HepG2 (cell line): ENCODE measurements around the gene GLRB. TPM values are rescaled to one million over a fixed set of nuclear protein-coding genes. Genes with fewer than 3 reads are reported as not detected.

Source experiments
- ASH2L ChIP-seq: fragments of 300-600, 200-600 bp; sonication (generic); IDR thresholded peaks from 2 replicates; pipeline ENCODE4 v1.7.0; 2017; ENCODE audit warnings: low read depth, mild to moderate bottlenecking, moderate library complexity, mixed read lengths, low read length; ENCODE audit not compliant: insufficient read length
- CAMTA2 ChIP-seq: sonication (generic); formaldehyde crosslinking; IDR thresholded peaks from 2 replicates; pipeline ENCODE4 v1.4.0; 2020; ENCODE audit warnings: mild to moderate bottlenecking, missing genetic modification reagents, borderline replicate concordance
- SSRP1 ChIP-seq: IDR thresholded peaks from 2 replicates; pipeline ENCODE4 v1.6.1; 2016; ENCODE audit warnings: control low read depth
- ZIK1 ChIP-seq: sonication (generic); formaldehyde crosslinking; IDR thresholded peaks from 2 replicates; pipeline ENCODE4 v1.5.0; 2020; ENCODE audit warnings: mild to moderate bottlenecking, low read depth, missing genetic modification reagents, borderline replicate concordance
- ZNF143 ChIP-seq: sonication (generic); formaldehyde crosslinking; IDR thresholded peaks from 2 replicates; pipeline ENCODE4 v1.4.0; 2020; ENCODE audit warnings: missing genetic modification reagents
- ZNF20 ChIP-seq: sonication (generic); formaldehyde crosslinking; IDR thresholded peaks from 2 replicates; pipeline ENCODE4 v1.4.0; 2020; ENCODE audit warnings: mild to moderate bottlenecking, moderate library complexity, missing genetic modification reagents
- ZNF383 ChIP-seq: sonication (generic); formaldehyde crosslinking; IDR thresholded peaks from 2 replicates; pipeline ENCODE4 v1.4.0; 2020; ENCODE audit warnings: missing genetic modification reagents, mild to moderate bottlenecking, borderline replicate concordance
- ZNF775 ChIP-seq: sonication (generic); formaldehyde crosslinking; IDR thresholded peaks from 2 replicates; pipeline ENCODE4 v1.4.0; 2020; ENCODE audit warnings: missing genetic modification reagents, mild to moderate bottlenecking, moderate library complexity, borderline replicate concordance
- ZSCAN20 ChIP-seq: sonication (generic); formaldehyde crosslinking; IDR thresholded peaks from 2 replicates; pipeline ENCODE4 v1.4.0; 2020; ENCODE audit warnings: missing genetic modification reagents, mild to moderate bottlenecking, borderline replicate concordance
- polyA plus RNA-seq, 8 experiments: library from polyadenylated mRNA; depleted of rRNA in 3 of 8; stranded (reverse) in 7 of 8; unstranded in 1 of 8; fragments of >200 nt; fragmentation: Illumina TruSeq in 4 of 8; extraction: Trizol in 4 of 8; gene quantifications; 2 replicates each; pipeline versions ENCODE4 v1.2.1 to v1.2.3, GENCODE V29; 2011 to 2016; ENCODE audit warnings: low read depth in 4 of 8, missing spikeins in 1 of 8, mixed read lengths in 1 of 8; ENCODE audit not compliant: insufficient read depth in 1 of 8
- total RNA-seq, 5 experiments: library from RNA; depleted of rRNA; stranded (reverse); fragments of >200 nt; fragmentation: Illumina TruSeq; extraction: Trizol; gene quantifications; 2 replicates each; pipeline ENCODE4 v1.2.3, GENCODE V29; 2016; ENCODE audit warnings: low read depth in 1 of 5
- TF ChIP-seq, protein P1 (sequence below), 2 experiments: sonication (generic) in 1 of 2; formaldehyde crosslinking in 1 of 2; IDR thresholded peaks; 2 replicates each; pipeline versions ENCODE4 v1.6.1 to v1.9.0; 2014 to 2022; ENCODE audit warnings: antibody characterized with exemption in 1 of 2, borderline replicate concordance in 1 of 2, inconsistent platforms in 1 of 2, low read depth in 1 of 2, missing genetic modification reagents in 1 of 2
- TF ChIP-seq, protein P2 (sequence below): sonication (generic); formaldehyde crosslinking; IDR thresholded peaks from 2 replicates; pipeline ENCODE4 v1.8.1; 2022; ENCODE audit warnings: mild to moderate bottlenecking, missing genetic modification reagents
- TF ChIP-seq, protein P3 (sequence below): sonication (generic); formaldehyde crosslinking; IDR thresholded peaks from 2 replicates; pipeline ENCODE4 v1.4.0; 2020; ENCODE audit warnings: missing genetic modification reagents, mild to moderate bottlenecking, borderline replicate concordance
- TF ChIP-seq, protein P4 (sequence below): sonication (generic); formaldehyde crosslinking; IDR thresholded peaks from 2 replicates; pipeline ENCODE4 v1.5.1; 2020; ENCODE audit warnings: missing genetic modification reagents, mild to moderate bottlenecking, borderline replicate concordance
- TF ChIP-seq, protein P5 (sequence below): IDR thresholded peaks from 2 replicates; pipeline ENCODE4 v1.6.1; 2016; ENCODE audit warnings: mild to moderate bottlenecking, missing biosample characterization, missing genetic modification reagents

Gene GLRB
- total and polyA plus RNA-seq, 2 of the 13 experiments (the other 11 are each of a cell fraction or from before 2014, with no cell fraction given), result 0.17 to 0.24 TPM

DNA sequence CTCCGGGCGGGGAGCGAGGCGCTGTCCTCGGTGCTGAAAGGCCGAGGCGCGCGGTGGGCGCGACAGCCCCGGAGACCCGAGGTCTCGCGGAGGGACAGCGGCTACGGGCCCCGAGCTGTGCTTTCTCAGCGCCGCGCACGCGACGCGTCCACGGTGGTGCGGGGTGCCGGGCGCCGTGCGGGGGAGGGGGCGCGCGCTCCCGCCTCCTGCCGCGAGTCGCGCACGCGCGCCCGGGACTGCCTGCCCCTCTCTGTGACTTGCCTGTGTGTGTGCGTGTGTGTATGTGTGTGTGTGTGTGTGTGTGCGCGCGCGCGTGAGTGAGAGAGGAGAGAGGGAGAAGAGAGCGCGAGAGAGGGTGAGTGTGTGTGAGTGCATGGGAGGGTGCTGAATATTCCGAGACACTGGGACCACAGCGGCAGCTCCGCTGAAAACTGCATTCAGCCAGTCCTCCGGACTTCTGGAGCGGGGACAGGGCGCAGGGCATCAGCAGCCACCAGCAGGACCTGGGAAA, 144.5 kb downstream of the GLRB start, which contains the start of gene GRIA2 (continued):
- TF ChIP-seq, protein P1, sequence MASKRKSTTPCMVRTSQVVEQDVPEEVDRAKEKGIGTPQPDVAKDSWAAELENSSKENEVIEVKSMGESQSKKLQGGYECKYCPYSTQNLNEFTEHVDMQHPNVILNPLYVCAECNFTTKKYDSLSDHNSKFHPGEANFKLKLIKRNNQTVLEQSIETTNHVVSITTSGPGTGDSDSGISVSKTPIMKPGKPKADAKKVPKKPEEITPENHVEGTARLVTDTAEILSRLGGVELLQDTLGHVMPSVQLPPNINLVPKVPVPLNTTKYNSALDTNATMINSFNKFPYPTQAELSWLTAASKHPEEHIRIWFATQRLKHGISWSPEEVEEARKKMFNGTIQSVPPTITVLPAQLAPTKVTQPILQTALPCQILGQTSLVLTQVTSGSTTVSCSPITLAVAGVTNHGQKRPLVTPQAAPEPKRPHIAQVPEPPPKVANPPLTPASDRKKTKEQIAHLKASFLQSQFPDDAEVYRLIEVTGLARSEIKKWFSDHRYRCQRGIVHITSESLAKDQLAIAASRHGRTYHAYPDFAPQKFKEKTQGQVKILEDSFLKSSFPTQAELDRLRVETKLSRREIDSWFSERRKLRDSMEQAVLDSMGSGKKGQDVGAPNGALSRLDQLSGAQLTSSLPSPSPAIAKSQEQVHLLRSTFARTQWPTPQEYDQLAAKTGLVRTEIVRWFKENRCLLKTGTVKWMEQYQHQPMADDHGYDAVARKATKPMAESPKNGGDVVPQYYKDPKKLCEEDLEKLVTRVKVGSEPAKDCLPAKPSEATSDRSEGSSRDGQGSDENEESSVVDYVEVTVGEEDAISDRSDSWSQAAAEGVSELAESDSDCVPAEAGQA (IDR thresholded peaks at IDR 0.05; ENCODE audit: low read depth), result no peak
- TF ChIP-seq, protein P1 (CRISPR knock-in tag; IDR thresholded peaks at IDR 0.05; ENCODE audit: borderline replicate concordance), result no peak
- TF ChIP-seq, protein P2, sequence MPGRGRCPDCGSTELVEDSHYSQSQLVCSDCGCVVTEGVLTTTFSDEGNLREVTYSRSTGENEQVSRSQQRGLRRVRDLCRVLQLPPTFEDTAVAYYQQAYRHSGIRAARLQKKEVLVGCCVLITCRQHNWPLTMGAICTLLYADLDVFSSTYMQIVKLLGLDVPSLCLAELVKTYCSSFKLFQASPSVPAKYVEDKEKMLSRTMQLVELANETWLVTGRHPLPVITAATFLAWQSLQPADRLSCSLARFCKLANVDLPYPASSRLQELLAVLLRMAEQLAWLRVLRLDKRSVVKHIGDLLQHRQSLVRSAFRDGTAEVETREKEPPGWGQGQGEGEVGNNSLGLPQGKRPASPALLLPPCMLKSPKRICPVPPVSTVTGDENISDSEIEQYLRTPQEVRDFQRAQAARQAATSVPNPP (CRISPR knock-in tag), result no peak
- TF ChIP-seq ZSCAN20 (CRISPR knock-in tag) (peak; percentile 71; the same call in 1 of the 2 replicates), ZNF143 (CRISPR knock-in tag) (no peak), ZNF20 (CRISPR knock-in tag) (no peak), SSRP1 (CRISPR knock-in tag) (no peak), ZIK1 (CRISPR knock-in tag) (peak; percentile 88; the same call in 1 of the 2 replicates), CAMTA2 (no peak), ZNF775 (CRISPR knock-in tag) (no peak), ASH2L (no peak), ZNF383 (CRISPR knock-in tag) (no peak)
- TF ChIP-seq, protein P3, sequence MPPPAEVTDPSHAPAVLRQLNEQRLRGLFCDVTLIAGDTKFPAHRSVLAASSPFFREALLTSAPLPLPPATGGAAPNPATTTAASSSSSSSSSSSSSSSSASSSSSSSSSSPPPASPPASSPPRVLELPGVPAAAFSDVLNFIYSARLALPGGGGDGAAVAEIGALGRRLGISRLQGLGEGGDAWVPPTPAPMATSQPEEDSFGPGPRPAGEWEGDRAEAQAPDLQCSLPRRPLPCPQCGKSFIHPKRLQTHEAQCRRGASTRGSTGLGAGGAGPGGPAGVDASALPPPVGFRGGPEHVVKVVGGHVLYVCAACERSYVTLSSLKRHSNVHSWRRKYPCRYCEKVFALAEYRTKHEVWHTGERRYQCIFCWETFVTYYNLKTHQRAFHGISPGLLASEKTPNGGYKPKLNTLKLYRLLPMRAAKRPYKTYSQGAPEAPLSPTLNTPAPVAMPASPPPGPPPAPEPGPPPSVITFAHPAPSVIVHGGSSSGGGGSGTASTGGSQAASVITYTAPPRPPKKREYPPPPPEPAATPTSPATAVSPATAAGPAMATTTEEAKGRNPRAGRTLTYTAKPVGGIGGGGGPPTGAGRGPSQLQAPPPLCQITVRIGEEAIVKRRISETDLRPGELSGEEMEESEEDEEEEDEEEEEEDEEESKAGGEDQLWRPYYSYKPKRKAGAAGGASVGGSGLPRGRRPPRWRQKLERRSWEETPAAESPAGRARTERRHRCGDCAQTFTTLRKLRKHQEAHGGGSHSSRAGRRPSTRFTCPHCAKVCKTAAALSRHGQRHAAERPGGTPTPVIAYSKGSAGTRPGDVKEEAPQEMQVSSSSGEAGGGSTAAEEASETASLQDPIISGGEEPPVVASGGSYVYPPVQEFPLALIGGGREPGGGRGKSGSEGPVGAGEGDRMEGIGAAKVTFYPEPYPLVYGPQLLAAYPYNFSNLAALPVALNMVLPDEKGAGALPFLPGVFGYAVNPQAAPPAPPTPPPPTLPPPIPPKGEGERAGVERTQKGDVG (CRISPR knock-in tag), result no peak
- TF ChIP-seq, protein P4, sequence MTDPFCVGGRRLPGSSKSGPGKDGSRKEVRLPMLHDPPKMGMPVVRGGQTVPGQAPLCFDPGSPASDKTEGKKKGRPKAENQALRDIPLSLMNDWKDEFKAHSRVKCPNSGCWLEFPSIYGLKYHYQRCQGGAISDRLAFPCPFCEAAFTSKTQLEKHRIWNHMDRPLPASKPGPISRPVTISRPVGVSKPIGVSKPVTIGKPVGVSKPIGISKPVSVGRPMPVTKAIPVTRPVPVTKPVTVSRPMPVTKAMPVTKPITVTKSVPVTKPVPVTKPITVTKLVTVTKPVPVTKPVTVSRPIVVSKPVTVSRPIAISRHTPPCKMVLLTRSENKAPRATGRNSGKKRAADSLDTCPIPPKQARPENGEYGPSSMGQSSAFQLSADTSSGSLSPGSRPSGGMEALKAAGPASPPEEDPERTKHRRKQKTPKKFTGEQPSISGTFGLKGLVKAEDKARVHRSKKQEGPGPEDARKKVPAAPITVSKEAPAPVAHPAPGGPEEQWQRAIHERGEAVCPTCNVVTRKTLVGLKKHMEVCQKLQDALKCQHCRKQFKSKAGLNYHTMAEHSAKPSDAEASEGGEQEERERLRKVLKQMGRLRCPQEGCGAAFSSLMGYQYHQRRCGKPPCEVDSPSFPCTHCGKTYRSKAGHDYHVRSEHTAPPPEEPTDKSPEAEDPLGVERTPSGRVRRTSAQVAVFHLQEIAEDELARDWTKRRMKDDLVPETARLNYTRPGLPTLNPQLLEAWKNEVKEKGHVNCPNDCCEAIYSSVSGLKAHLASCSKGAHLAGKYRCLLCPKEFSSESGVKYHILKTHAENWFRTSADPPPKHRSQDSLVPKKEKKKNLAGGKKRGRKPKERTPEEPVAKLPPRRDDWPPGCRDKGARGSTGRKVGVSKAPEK (CRISPR knock-in tag), result no peak
- TF ChIP-seq, protein P5, sequence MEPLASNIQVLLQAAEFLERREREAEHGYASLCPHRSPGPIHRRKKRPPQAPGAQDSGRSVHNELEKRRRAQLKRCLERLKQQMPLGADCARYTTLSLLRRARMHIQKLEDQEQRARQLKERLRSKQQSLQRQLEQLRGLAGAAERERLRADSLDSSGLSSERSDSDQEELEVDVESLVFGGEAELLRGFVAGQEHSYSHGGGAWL, result peak; percentile 95
